ENCODE measurements around the gene INTS15.

GRCh38 chr7:6619961-6620360 lies 30.1 kb downstream of the INTS15 start:
- no peak for TF ChIP-seq EGR1 (IDR thresholded peaks at IDR 0.05; ENCODE audit: borderline replicate concordance in 1 of 2, low read depth in 2 of 2, low read length in 2 of 2)
- no peak for TF ChIP-seq ZNF687 (IDR thresholded peaks at IDR 0.05)
- no peak for TF ChIP-seq SUZ12 (IDR thresholded peaks at IDR 0.05; ENCODE audit: unreplicated experiment)
- no peak for TF ChIP-seq REST (IDR thresholded peaks at IDR 0.05; ENCODE audit: low read depth, low read length)
- TF ChIP-seq POLR2AphosphoS5 (IDR thresholded peaks at IDR 0.05; ENCODE audit: low read length) = no peak
- TF ChIP-seq MAX (IDR thresholded peaks at IDR 0.05; ENCODE audit: low read depth, low read length) = no peak
- TF ChIP-seq HDAC2 (IDR thresholded peaks at IDR 0.05) = no peak
- TF ChIP-seq ZBTB40 (IDR thresholded peaks at IDR 0.05; ENCODE audit: borderline replicate concordance) = no peak
- no peak for TF ChIP-seq CBX5 (IDR thresholded peaks at IDR 0.05; ENCODE audit: low read depth)
- no peak for TF ChIP-seq POLR2A (IDR thresholded peaks at IDR 0.05; ENCODE audit: low read depth, low read length)
- TF ChIP-seq RAD21 (IDR thresholded peaks at IDR 0.05; ENCODE audit: insufficient read depth, low read depth, low read length) = no peak
- no peak for TF ChIP-seq IKZF1 (conservative IDR thresholded peaks at IDR 0.05)
- no peak for TF ChIP-seq BHLHE40 (IDR thresholded peaks at IDR 0.05; ENCODE audit: borderline replicate concordance in 1 of 2, low read depth in 2 of 2, low read length in 1 of 2)
- TF ChIP-seq HCFC1 (IDR thresholded peaks at IDR 0.05; ENCODE audit: low read length) = no peak
